ENCODE measurements around the gene CDCP2. TPM values are rescaled to one million over a fixed set of nuclear protein-coding genes. Genes with fewer than 3 reads are reported as not detected.

CDCP2 gene
- not detected in 2 replicates for total RNA-seq

DNA sequence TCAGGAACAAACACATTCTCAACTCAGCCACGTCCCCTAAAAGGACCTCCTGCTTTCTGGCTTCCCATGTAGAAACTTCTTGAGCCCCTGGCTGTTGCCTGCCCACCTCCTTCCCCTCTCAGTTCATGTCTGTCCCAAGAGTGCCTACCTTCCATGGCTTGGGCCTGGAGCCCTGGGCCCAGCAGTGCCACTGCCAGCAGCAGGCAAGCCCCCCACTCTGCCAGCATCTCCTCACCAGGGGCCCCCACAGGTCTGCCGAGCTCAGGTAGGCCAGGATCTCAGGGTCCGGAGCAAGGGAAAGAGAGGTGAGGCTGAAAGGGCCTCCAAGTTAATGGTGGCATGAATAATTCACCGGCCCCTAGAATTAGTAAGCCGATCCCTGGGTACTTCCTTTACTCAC is at the start of gene CDCP2:
TSS of gene CDCP2 (minus strand) at position 305 of the 400 bp plus-strand sequence. CDS start at position 227, 78 bp downstream.

GRCh38 chr1:54199765-54200518 is 47.1 kb upstream of the CDCP2 start, which contains the start of the genes CYB5RL and MRPL37:
CYB5RL (minus strand) TSS chr1:54200030; CDS start chr1:54195616, 4,414 bp downstream.
MRPL37 (plus strand) TSS chr1:54200167; CDS start chr1:54200244, 77 bp downstream.

Other genes with a start within 250 kb of the CDCP2 start
- gene IFT25, start 207.3 kb downstream of the CDCP2 start, total RNA-seq, result 12.1 and 40.3 TPM in 2 replicates
- 34.4 and 35.3 TPM in 2 replicates for gene LRRC42, start 206.7 kb downstream of the CDCP2 start, total RNA-seq
- not detected in 2 replicates for gene LDLRAD1, start 134.8 kb downstream of the CDCP2 start, total RNA-seq
- gene TMEM59, start 99.8 kb downstream of the CDCP2 start, total RNA-seq, result 297 and 392 TPM in 2 replicates
- 4.5 and 5.8 TPM in 2 replicates for gene TCEANC2, start 99.4 kb downstream of the CDCP2 start, total RNA-seq
- gene CYB5RL, start 47.0 kb upstream of the CDCP2 start, total RNA-seq, result 12.2 and 12.9 TPM in 2 replicates
- 63.3 and 83.5 TPM in 2 replicates for gene MRPL37, start 47.2 kb upstream of the CDCP2 start, total RNA-seq

Measured in smooth muscle cell of trachea (primary cell).